ENCODE data around the gene PIRT.

PIRT gene

GRCh38 chr17:10803350-10803749 is 34.5 kb downstream of the PIRT start:
- no peak overlapping the region for H3K4me3 ChIP-seq (replicated peaks in 1 of 2; ENCODE audit: low read depth in 2 of 2, low read length in 2 of 2)
- no peak for DNase-seq (ENCODE audit: low read depth in 2 of 2)
- TF ChIP-seq, protein P1, sequence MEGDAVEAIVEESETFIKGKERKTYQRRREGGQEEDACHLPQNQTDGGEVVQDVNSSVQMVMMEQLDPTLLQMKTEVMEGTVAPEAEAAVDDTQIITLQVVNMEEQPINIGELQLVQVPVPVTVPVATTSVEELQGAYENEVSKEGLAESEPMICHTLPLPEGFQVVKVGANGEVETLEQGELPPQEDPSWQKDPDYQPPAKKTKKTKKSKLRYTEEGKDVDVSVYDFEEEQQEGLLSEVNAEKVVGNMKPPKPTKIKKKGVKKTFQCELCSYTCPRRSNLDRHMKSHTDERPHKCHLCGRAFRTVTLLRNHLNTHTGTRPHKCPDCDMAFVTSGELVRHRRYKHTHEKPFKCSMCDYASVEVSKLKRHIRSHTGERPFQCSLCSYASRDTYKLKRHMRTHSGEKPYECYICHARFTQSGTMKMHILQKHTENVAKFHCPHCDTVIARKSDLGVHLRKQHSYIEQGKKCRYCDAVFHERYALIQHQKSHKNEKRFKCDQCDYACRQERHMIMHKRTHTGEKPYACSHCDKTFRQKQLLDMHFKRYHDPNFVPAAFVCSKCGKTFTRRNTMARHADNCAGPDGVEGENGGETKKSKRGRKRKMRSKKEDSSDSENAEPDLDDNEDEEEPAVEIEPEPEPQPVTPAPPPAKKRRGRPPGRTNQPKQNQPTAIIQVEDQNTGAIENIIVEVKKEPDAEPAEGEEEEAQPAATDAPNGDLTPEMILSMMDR (IDR thresholded peaks at IDR 0.05; ENCODE audit: low read depth, low read length), result no peak

DNA sequence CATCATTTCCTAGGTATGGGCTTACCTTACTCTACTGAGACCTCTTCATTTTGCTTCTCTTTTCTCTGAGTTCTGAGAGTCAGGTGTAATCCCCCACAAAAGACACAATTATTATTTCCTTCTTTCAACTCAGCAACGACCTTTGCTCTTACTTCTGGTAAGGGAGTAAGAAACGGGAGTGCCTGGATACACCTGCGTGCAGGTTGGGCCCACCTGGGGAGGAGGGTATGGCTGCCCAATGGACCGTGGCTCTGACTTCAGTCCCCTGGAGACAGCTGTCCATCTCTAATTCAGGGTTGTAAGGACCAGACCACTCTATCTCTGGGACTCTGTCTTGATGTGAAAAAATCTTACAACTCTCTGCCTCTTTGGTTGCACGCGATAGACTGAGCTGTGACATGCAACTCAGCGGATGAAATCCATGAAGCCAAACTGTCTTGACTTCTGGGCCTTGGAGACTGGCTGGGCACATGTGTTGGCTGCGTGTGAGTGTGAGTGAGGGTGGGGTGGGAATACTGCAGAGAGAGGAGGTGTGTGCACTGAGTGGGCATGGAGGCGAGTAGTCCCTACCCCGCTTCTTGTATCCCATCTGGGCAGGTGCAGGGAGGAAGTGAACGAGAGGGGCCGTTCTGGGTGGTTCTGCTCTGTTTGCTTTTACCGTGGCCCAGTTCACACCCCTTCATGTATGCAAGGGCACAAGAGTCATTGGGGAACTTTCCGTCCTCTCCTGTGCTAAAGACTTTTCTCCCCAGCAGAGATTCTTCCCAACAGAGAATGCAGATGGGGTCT is 35.2 kb downstream of the PIRT start:
- no peak for DNase-seq (ENCODE audit: low read depth in 2 of 2)
- no peak overlapping the region for H3K4me3 ChIP-seq (replicated peaks in 1 of 2; ENCODE audit: low read depth in 2 of 2, low read length in 2 of 2)
- TF ChIP-seq, protein P1 (IDR thresholded peaks at IDR 0.05; ENCODE audit: low read depth, low read length), result no peak

DNA sequence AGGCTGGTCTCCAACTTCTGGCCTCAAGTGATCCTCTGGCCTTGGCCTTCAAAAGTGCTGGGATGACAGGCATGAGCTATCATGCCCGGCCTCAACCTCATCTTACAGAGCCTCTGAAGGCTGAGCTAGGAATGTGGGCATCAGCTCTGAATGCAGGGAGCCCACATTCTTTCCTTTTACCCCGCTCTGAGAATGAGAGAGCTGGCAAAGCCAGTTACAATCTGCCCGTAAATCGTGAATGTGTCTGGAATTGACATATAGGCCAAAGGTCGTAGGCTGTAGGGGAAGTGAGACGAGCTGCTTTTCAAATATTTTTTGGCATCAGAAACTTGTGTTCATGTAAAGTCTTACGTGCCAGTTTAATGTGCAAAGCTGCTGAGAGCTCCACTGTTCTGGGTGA is 38.5 kb downstream of the PIRT start:
- H3K4me3 ChIP-seq (replicated peaks in 1 of 2; ENCODE audit: low read depth in 2 of 2, low read length in 2 of 2), result no peak overlapping the region
- no peak for DNase-seq (ENCODE audit: low read depth in 2 of 2)
- TF ChIP-seq, protein P1 (IDR thresholded peaks at IDR 0.05; ENCODE audit: low read depth, low read length), result no peak

GRCh38 chr17:10798910-10799309 is 39.0 kb downstream of the PIRT start:
- TF ChIP-seq, protein P1 (IDR thresholded peaks at IDR 0.05; ENCODE audit: low read depth, low read length), result no peak
- DNase-seq (ENCODE audit: low read depth in 2 of 2), result no peak
- H3K4me3 ChIP-seq (replicated peaks in 1 of 2; ENCODE audit: low read depth in 2 of 2, low read length in 2 of 2), result no peak overlapping the region

DNA sequence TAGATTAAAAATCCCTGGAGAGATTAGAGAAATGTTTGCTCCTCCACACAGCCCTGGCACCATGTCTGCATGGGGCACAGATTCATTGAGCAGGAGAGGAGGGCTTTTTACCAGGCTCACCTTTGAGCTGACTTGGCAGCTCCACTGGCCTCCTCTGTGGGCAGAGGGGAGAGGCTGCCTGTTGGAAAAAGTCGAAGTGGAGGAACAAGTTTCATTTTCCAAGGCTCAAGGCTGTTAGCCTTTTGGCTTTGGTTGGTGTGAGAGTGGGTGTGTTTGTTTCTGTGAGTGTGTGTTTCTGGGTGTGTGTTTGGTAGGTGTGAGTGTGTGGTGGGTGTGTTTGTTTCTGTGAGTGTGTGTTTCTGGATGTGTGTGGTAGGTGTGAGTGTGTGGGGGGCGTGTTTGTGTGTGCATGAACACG is 39.5 kb downstream of the PIRT start:
- no peak overlapping the region for H3K4me3 ChIP-seq (replicated peaks in 1 of 2; ENCODE audit: low read depth in 2 of 2, low read length in 2 of 2)
- TF ChIP-seq, protein P1 (IDR thresholded peaks at IDR 0.05; ENCODE audit: low read depth, low read length), result no peak
- DNase-seq (ENCODE audit: low read depth in 2 of 2), result peak in 1 of 2 donors; percentile 5

DNA sequence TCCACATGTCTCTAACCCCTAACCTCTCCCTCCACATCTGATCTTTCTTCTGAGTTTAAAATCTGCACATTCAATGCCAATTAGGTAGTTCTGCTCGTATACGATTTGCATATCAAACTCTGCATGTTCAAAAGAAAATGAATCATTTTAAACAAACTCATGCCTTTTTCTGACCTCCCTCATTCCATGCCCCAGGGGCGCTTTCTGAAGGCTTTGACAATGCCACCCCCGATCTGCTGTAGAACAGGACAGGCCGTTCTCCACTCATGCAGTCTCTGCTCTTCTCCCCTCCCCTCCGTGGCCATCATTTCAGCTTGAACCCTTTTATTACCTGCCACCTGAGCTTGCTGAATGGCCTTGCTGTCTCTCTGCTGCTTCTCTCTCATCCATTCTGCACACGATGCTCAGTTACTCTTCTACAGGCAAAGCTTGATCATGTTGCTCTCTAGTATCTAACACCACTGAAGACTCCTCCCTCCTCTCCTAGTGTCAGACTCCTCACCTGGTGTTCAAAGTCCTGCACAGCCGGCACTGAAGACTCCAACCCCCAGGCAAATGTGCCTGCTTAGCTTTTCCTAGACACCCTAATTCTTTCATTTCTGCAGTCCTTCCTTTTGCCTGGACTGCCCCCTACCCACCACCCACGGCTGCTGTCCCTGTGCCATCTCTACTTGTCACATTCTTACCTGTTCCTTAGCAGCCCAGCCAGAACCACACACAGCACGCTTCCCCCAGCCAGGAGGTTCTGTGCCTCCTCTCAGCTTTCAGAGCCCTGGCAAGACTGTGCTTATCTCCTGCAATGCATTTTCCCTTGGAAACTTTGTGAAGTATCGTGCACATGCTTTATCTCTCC is 40.2 kb downstream of the PIRT start:
- no peak overlapping the region for H3K4me3 ChIP-seq (replicated peaks in 1 of 2; ENCODE audit: low read depth in 2 of 2, low read length in 2 of 2)
- DNase-seq (ENCODE audit: low read depth in 2 of 2), result no peak

More for the DNA sequence above, 40.2 kb downstream of the PIRT start:
- TF ChIP-seq, protein P1 (IDR thresholded peaks at IDR 0.05; ENCODE audit: low read depth, low read length), result no peak
